Thoracic aorta (tissue), 2 donors: ENCODE measurements around the gene C17orf67. TPM values are rescaled to one million over a fixed set of nuclear protein-coding genes. Genes with fewer than 3 reads are reported as not detected.

Source experiments
- ATAC-seq: fragments of 150-250 bp; one replicate; pipeline ENCODE4 v1.8.0; 2017; ENCODE audit warnings: low read depth; ENCODE audit not compliant: insufficient number of reproducible peaks, low FRiP score
- DNase-seq: peaks from one replicate; pipeline ENCODE4 v3.0.0-alpha.2; 2020; ENCODE audit warnings: low spot score
- H3K27ac ChIP-seq, 2 donors: fragments of 200-600 bp; sonication (generic); 1 replicate in 1 of 2; 2 replicates in 1 of 2; pipeline ENCODE4 v1.5.1; 2016; ENCODE audit warnings: mild to moderate bottlenecking in 2 of 2, moderate library complexity in 2 of 2
- H3K27me3 ChIP-seq: fragments of 200-600 bp; sonication (generic); replicated peaks from 2 replicates; pipeline ENCODE4 v1.6.0; 2016; ENCODE audit warnings: mild to moderate bottlenecking; ENCODE audit not compliant: insufficient read depth
- H3K36me3 ChIP-seq: fragments of 200-600 bp; sonication (generic); one replicate; pipeline ENCODE4 v1.5.1; 2016
- H3K4me1 ChIP-seq, 2 donors: fragments of 200-600 bp; sonication (generic); 1 replicate in 1 of 2; 2 replicates in 1 of 2; pipeline versions ENCODE4 v1.5.1 to v1.6.0; 2016; ENCODE audit warnings: low read depth in 2 of 2, mild to moderate bottlenecking in 1 of 2; ENCODE audit not compliant: control insufficient read depth in 1 of 2
- H3K4me3 ChIP-seq: fragments of 200-600 bp; sonication (generic); 2 replicates; pipeline ENCODE4 v1.5.1; 2016; ENCODE audit warnings: mild to moderate bottlenecking
- H3K9me3 ChIP-seq: fragments of 200-600 bp; sonication (generic); 2 replicates; pipeline ENCODE4 v1.5.1; 2016
- total RNA-seq, 2 donors: library from RNA; depleted of rRNA; stranded (reverse); fragments of >200 nt; gene quantifications; one replicate each; pipeline versions ENCODE4 v1.1.0 to v1.2.3, GENCODE V29; 2016
- TF ChIP-seq, protein P1 (sequence below): fragments of 200-600 bp; sonication (generic); IDR thresholded peaks from one replicate; pipeline ENCODE4 v1.5.1; 2019; ENCODE audit warnings: antibody characterized with exemption

The C17orf67 gene
- total RNA-seq, 2 donors from 2014 or later = 1.3 to 2.4 TPM

DNA sequence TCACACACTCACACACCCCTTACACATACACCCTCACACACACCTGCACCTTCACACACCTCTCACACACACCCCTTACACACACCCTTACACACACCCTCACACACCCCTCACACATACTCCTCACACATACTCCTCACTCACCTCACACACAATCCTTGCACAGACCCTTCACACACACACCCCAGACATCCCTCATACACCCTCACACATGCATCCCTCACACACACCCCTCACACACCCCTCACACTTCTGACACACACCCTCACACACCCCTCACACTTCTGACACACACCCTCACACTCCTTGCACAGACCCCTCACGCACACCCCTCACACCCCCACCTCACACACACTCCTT, 23.9 kb downstream of the C17orf67 start:
- TF ChIP-seq, protein P1, sequence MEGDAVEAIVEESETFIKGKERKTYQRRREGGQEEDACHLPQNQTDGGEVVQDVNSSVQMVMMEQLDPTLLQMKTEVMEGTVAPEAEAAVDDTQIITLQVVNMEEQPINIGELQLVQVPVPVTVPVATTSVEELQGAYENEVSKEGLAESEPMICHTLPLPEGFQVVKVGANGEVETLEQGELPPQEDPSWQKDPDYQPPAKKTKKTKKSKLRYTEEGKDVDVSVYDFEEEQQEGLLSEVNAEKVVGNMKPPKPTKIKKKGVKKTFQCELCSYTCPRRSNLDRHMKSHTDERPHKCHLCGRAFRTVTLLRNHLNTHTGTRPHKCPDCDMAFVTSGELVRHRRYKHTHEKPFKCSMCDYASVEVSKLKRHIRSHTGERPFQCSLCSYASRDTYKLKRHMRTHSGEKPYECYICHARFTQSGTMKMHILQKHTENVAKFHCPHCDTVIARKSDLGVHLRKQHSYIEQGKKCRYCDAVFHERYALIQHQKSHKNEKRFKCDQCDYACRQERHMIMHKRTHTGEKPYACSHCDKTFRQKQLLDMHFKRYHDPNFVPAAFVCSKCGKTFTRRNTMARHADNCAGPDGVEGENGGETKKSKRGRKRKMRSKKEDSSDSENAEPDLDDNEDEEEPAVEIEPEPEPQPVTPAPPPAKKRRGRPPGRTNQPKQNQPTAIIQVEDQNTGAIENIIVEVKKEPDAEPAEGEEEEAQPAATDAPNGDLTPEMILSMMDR = no peak
- ATAC-seq (no peak), DNase-seq (no peak)
- Histone ChIP-seq H3K4me3 (no peak overlapping the region), H3K36me3 (no peaks in the 10 kb centered on the region), H3K27ac (no peak overlapping the region), H3K9me3 (no peaks in the 10 kb centered on the region), H3K27me3 (no peaks in the 10 kb centered on the region), H3K4me1 (no peaks in the 10 kb centered on the region)

DNA sequence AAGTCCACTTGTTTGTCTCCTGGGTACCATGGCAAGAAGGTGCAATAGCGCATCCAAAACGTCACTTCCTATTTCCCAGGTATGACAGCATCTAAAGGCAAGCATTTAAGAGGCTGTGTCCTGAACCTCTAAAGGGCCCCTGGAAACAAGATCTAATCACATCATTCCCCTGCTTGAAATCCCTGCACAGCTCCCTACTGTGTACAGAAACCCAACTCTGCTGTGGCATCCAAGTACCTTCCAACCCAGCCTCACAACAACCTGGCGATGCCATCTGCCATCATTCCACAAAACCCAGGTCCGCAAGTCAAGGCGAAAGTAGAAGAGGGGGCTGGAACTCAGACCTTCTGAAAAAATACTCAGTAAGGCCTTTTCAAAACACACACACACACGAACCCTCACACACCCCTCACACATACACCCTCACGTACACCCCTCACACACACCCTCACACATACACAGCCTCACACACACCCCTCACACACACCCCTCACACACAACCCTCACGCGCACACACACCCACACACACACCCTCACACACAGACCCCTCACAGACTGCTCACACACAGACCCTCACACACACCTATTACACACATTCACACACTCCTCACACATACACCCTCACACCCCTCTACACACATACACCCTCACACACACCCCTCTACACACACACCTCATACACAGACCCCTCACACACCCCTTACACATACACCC, 24.5 kb downstream of the C17orf67 start:
- Histone ChIP-seq H3K36me3 (no peaks in the 10 kb centered on the region), H3K27me3 (no peaks in the 10 kb centered on the region), H3K9me3 (no peaks in the 10 kb centered on the region), H3K4me1 (no peaks in the 10 kb centered on the region), H3K4me3 (no peak overlapping the region), H3K27ac (no peak overlapping the region)
- ATAC-seq = no peak
- TF ChIP-seq, protein P1 = no peak
- DNase-seq = no peak

DNA sequence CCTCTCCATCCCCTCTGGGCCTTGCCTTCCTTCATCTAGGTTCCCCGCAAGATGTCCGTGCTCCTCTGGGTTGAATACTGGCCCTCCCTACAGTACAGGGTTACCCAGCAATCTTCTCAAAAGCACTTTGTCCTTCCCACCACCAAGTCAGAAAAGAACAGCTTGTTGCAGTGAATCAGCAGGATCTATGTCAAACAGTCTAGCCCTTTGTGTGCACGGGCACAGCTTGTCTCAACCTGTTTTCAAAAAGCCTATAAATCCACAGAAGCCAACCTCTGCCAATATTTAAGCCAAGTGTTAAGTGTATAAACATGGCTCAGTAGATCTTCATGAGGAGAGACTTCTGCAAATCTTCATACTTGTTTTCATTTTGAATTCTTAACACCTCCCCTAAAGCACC, 25.2 kb downstream of the C17orf67 start:
- ATAC-seq (no peak), DNase-seq (no peak)
- Histone ChIP-seq H3K4me1 (no peaks in the 10 kb centered on the region), H3K27ac (no peak overlapping the region), H3K27me3 (no peaks in the 10 kb centered on the region), H3K36me3 (no peaks in the 10 kb centered on the region), H3K4me3 (no peak overlapping the region), H3K9me3 (no peaks in the 10 kb centered on the region)
- TF ChIP-seq, protein P1 = no peak

DNA sequence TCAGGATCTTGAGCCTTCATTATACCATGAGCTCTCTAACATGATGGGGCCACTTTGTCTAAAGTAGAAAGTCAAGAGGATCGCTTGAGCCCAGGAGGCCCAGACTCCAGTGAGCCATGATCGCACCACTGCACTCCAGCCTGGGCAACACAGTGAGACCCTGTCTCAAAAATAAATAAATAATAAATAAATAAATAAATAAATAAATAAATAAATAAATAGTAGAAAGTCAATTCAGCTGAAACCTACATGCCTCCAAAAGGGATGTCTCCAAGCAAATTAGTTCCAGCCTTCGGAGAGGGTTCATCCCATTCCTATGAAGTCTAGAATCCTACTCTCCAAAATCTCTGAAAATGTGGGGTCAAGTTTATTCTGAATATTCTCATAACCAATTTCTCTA, 26.0 kb downstream of the C17orf67 start:
- H3K27ac ChIP-seq = no peak overlapping the region
- H3K4me1 ChIP-seq = no peaks in the 10 kb centered on the region
- H3K36me3 ChIP-seq = no peaks in the 10 kb centered on the region
- no peaks in the 10 kb centered on the region for H3K9me3 ChIP-seq
- no peak for ATAC-seq
- H3K27me3 ChIP-seq = no peaks in the 10 kb centered on the region
- DNase-seq = no peak
- TF ChIP-seq, protein P1 = no peak
- H3K4me3 ChIP-seq = no peak overlapping the region

DNA sequence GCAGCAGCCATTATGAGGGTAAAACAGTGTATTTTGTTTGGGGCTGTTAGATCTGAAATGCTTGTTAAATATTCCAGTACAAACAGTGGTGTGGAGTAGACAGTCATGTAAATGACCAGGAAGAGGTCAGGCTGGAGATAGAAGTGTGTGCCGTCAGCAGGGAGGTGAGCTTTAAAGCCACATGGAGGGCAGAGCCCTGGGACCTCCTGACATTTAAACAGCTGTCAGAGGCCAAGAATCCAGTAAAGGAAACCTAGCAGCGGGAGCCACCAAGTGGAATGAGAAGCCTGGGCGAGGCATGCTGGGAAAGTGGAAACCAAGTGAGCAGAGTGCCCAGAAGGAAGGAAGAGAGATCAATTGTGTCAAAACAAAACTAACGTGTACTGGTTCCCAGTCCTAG, 26.8 kb downstream of the C17orf67 start:
- Histone ChIP-seq H3K27me3 (no peaks in the 10 kb centered on the region), H3K36me3 (no peaks in the 10 kb centered on the region), H3K9me3 (no peaks in the 10 kb centered on the region), H3K4me1 (no peaks in the 10 kb centered on the region), H3K4me3 (no peak overlapping the region), H3K27ac (no peak overlapping the region)
- DNase-seq = no peak
- TF ChIP-seq, protein P1 = no peak
- ATAC-seq = no peak
